Lung (tissue), 12 donors: ENCODE results near the gene MYLK3. TPM values are rescaled to one million over a fixed set of nuclear protein-coding genes. Genes with fewer than 3 reads are reported as not detected.

ENCODE experiments used
- ATAC-seq: fragments of 200-7000 bp; cut with Tn5 transposase; one replicate; pipeline ENCODE4 v1.9.1; 2020; ENCODE audit warnings: moderate number of reproducible peaks; ENCODE audit not compliant: insufficient read depth, low FRiP score
- DNase-seq, 3 donors: peaks; one replicate each; pipeline ENCODE4 v3.0.0-alpha.2; 2013 to 2017
- H3K27ac ChIP-seq, 2 donors: one replicate each; pipeline ENCODE4 v1.5.1; 2013; ENCODE audit warnings: mild to moderate bottlenecking in 2 of 2, moderate library complexity in 2 of 2, control low read depth in 1 of 2, inconsistent platforms in 1 of 2, low read depth in 1 of 2, low read length in 1 of 2
- H3K27me3 ChIP-seq, 3 donors: one replicate each; pipeline ENCODE4 v1.5.1; 2013; ENCODE audit warnings: low read length in 2 of 3; ENCODE audit not compliant: control insufficient read depth in 3 of 3, insufficient read depth in 3 of 3
- H3K36me3 ChIP-seq, 4 donors: one replicate each; pipeline ENCODE4 v1.5.1; 2013; ENCODE audit warnings: low read length in 4 of 4, mild to moderate bottlenecking in 1 of 4, moderate library complexity in 1 of 4; ENCODE audit not compliant: control insufficient read depth in 4 of 4, insufficient read depth in 4 of 4
- H3K4me1 ChIP-seq, 5 donors: one replicate each; pipeline ENCODE4 v1.5.1; 2013; ENCODE audit warnings: low read length in 5 of 5, mild to moderate bottlenecking in 2 of 5, moderate library complexity in 1 of 5; ENCODE audit not compliant: control insufficient read depth in 5 of 5, insufficient read depth in 5 of 5
- H3K4me3 ChIP-seq: one replicate; pipeline ENCODE4 v1.5.1; 2013; ENCODE audit warnings: mild to moderate bottlenecking, control low read depth, moderate library complexity
- H3K9ac ChIP-seq, 2 donors: one replicate each; pipeline ENCODE4 v1.5.1; 2013; ENCODE audit warnings: low read length in 2 of 2, control low read depth in 1 of 2; ENCODE audit not compliant: insufficient read depth in 1 of 2
- H3K9me3 ChIP-seq, 4 donors: one replicate each; pipeline ENCODE4 v1.5.1; 2013; ENCODE audit warnings: low read length in 3 of 4, mild to moderate bottlenecking in 1 of 4, moderate library complexity in 1 of 4; ENCODE audit not compliant: control insufficient read depth in 4 of 4, insufficient read depth in 3 of 4
- WGBS, 2 donors: extraction: QIAGEN DNeasy Blood & Tissue Kit; methylation state at CpG; one replicate each; pipeline ENCODE4 v1.1.7; 2013; 5-methylcytosine and 5-hydroxymethylcytosine counted together
- polyA plus RNA-seq, 2 donors: library from polyadenylated mRNA; stranded (reverse); fragments of 200-250 nt; gene quantifications; one replicate each; pipeline ENCODE4 v1.2.1, GENCODE V29; 2013
- total RNA-seq, 2 donors: library from RNA; depleted of rRNA in 1 of 2; stranded (reverse); fragments of >200 nt in 1 of 2; gene quantifications; one replicate each; pipeline ENCODE4 v1.2.1, GENCODE V29; 2014 to 2021
- TF ChIP-seq, protein P1 (sequence below): IDR thresholded peaks from 2 replicates; pipeline ENCODE4 v1.5.1; 2012; ENCODE audit warnings: mild to moderate bottlenecking; ENCODE audit errors: control extremely low read depth, extremely low read depth
- donor health status: control.
- donor health status: control.
- donor health status: Bipolar disorder and iron deficiency.
- donor health status: healthy.
- donor health status: DM: yes; HTN: yes; CAD: no.

The MYLK3 gene
- total and polyA plus RNA-seq, 4 donors = 0.16 to 4.6 (median 1.4) TPM

DNA sequence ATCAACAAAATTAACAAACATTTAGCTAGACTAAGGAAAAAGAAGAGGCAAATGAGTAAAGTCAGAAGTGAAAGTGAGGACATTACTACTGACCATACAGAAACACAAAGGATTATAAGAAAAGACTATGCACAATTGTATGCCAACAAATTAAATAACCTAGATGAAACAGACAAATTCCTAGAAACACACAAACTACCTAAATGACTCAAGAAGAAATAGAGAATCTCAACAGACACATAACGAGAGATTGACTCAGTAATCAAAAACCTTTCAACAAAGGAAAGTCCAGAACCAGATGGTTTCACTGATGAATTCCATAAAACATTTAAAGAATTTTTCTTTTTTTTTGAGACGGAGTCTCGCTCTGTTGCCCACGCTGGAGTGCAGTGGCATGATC, 35.7 kb upstream of the MYLK3 start:
- Histone ChIP-seq H3K9ac (no peak overlapping the region), H3K27ac (no peak overlapping the region), H3K27me3 (no peaks in the 10 kb centered on the region), H3K4me1 (no peaks in the 10 kb centered on the region), H3K9me3 (no peaks in the 10 kb centered on the region), H3K4me3 (no peak overlapping the region), H3K36me3 (no peaks in the 10 kb centered on the region)
- TF ChIP-seq, protein P1, sequence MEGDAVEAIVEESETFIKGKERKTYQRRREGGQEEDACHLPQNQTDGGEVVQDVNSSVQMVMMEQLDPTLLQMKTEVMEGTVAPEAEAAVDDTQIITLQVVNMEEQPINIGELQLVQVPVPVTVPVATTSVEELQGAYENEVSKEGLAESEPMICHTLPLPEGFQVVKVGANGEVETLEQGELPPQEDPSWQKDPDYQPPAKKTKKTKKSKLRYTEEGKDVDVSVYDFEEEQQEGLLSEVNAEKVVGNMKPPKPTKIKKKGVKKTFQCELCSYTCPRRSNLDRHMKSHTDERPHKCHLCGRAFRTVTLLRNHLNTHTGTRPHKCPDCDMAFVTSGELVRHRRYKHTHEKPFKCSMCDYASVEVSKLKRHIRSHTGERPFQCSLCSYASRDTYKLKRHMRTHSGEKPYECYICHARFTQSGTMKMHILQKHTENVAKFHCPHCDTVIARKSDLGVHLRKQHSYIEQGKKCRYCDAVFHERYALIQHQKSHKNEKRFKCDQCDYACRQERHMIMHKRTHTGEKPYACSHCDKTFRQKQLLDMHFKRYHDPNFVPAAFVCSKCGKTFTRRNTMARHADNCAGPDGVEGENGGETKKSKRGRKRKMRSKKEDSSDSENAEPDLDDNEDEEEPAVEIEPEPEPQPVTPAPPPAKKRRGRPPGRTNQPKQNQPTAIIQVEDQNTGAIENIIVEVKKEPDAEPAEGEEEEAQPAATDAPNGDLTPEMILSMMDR = no peak
- DNase-seq = no peak
- no peak for ATAC-seq
- WGBS, 2 donors = 96 to 99% methylated on average over 4 of the region's 4 CpGs

DNA sequence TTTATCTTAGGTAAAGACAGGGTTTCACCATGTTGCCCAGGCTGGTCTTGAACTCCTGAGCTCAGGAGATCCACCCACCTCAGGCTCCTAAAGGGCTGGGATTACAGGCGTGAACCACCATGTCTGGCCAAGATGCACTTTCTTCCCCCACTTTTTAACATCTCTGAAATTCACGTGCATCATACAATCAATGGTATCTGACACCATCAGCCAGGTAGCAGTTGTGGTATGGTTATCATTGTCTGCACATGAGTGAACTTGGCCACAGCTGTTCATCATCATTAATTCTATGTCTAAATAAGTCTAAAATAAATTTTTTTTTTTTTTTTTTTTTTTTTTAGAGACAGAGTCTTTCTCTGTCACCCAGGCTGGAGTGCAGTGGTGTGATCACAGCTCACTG, 34.2 kb upstream of the MYLK3 start:
- no peaks in the 10 kb centered on the region for H3K4me1 ChIP-seq
- H3K4me3 ChIP-seq = no peak overlapping the region
- DNase-seq = no peak
- 88 to 91% methylated on average over 2 of the region's 2 CpGs for WGBS, 2 donors
- ATAC-seq = no peak
- no peak overlapping the region for H3K27ac ChIP-seq
- no peaks in the 10 kb centered on the region for H3K9me3 ChIP-seq
- TF ChIP-seq, protein P1 = no peak
- no peaks in the 10 kb centered on the region for H3K27me3 ChIP-seq
- H3K9ac ChIP-seq = no peak overlapping the region
- no peaks in the 10 kb centered on the region for H3K36me3 ChIP-seq

DNA sequence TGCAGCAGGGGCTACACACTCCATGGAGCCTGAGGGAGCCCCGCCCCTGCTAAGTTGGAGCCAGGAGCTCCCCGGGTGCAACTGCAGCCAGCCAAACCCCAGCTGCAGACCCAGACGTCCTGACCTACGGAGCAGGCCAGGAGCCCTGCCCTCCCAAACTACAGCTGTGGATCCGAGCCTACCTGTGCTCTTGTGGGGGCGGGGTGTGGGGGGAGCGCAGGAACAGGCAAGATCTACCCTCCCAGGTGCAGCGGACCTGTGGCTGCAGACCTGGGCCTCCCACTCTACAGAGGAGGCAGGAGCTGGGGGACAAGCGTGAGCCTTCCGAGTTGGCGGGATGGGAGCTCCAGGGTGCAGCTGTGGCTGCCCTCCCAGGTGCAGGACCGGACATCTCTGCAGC, 29.7 kb upstream of the MYLK3 start:
- no peaks in the 10 kb centered on the region for H3K36me3 ChIP-seq
- ATAC-seq = no peak
- no peak overlapping the region for H3K9ac ChIP-seq
- no peaks in the 10 kb centered on the region for H3K27me3 ChIP-seq
- H3K4me1 ChIP-seq = no peaks in the 10 kb centered on the region
- TF ChIP-seq, protein P1 = no peak
- no peaks in the 10 kb centered on the region for H3K9me3 ChIP-seq
- no peak for DNase-seq
- H3K27ac ChIP-seq = no peak overlapping the region
- H3K4me3 ChIP-seq = no peak overlapping the region
- WGBS, 2 donors = 91 to 93% methylated on average over 12 of the region's 12 CpGs

DNA sequence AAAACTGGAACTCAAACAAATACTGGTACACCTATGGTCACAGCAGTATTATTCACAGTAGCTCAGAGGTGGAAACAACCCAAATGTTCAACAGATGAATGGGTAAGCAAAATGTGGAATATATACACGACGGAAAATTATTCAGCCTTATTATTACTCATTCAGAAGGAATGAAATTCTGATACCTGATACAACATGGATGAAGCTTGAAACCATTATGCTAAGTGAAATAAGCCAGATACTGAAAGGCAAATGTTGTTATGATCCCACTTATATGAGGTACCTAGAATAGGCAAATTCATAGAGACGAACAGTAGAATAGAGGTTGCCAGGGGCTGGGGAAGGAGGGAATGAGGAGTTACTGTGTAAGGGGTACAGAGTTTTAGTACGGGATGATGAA, 27.1 kb upstream of the MYLK3 start:
- TF ChIP-seq, protein P1 = no peak
- no peaks in the 10 kb centered on the region for H3K9me3 ChIP-seq
- DNase-seq (no peak), ATAC-seq (no peak)
- H3K27ac ChIP-seq = no peak overlapping the region
- no peaks in the 10 kb centered on the region for H3K36me3 ChIP-seq
- no peaks in the 10 kb centered on the region for H3K27me3 ChIP-seq
- 93 to 95% methylated on average over 4 of the region's 4 CpGs for WGBS, 2 donors
- no peaks in the 10 kb centered on the region for H3K4me1 ChIP-seq
- H3K9ac ChIP-seq = no peak overlapping the region
- no peak overlapping the region for H3K4me3 ChIP-seq
